Measurements from ENCODE around the gene YOD1.

DNA sequence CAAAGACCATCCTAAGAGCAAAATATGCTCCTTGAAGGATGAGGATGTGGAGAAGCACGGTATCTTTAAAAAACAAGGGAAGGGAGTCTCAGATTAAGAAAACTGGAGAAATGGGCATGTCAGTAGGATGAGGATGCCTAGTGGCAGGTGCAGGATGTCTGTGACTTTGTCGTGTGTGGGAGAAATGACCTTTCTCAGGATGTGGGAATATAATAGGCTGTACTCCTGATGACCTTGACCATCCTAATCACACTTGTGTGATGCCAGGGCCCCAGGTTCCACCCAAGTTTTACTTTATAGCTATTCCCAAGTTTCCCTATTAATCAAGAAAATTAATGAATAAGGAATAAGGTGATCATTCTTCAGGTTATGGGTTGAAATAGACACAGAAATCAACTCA lies 31.3 kb downstream of the YOD1 start:
- no peak for TF ChIP-seq CTCF (IDR thresholded peaks at IDR 0.05; ENCODE audit: low read depth, low read length)
- TF ChIP-seq POLR2A (IDR thresholded peaks at IDR 0.05; ENCODE audit: extremely low read depth, insufficient read length): no peak
- no peak for TF ChIP-seq MYC (IDR thresholded peaks at IDR 0.05; ENCODE audit: low read depth, low read length)
- no peak for TF ChIP-seq MAX (IDR thresholded peaks at IDR 0.05; ENCODE audit: low read depth, low read length)

All from NB4 (cell line).